ENCODE measurements around the gene ERGIC1.

Gene ERGIC1

DNA sequence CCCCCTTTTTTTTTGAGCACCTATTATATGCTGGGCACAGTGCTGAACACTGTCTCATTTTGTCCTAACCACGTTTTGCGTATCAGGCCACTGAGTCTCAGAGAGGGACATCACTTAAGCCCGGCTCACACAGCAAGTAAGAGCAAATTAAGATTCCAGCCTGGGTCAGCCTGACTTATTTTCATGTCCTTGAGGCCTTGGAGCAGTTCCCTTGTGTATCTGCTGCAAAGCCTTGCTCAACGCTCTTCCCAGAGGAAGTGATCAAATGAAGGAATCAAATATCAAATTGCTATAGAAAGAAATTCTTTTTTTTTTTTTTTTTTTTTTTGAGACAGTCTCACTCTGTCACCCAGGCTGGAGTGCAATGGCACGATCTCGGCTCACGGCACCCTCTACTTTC, 30.7 kb downstream of the ERGIC1 start:
- no peak for DNase-seq (ENCODE audit: low spot score)

GRCh38 chr5:172866378-172866777, 32.3 kb downstream of the ERGIC1 start:
- no peak for DNase-seq (ENCODE audit: low spot score)

GRCh38 chr5:172866802-172867748, 33.0 kb downstream of the ERGIC1 start:
- DNase-seq (ENCODE audit: low spot score): peak; percentile 46

GRCh38 chr5:172867761-172868435, 33.8 kb downstream of the ERGIC1 start:
- no peak for DNase-seq (ENCODE audit: low spot score)

GRCh38 chr5:172868436-172868923, 34.4 kb downstream of the ERGIC1 start:
- no peak for DNase-seq (ENCODE audit: low spot score)

- no peak for DNase-seq (ENCODE audit: low spot score)
Observed at GRCh38 chr5:172868924-172869591, 35.0 kb downstream of the ERGIC1 start.

DNA sequence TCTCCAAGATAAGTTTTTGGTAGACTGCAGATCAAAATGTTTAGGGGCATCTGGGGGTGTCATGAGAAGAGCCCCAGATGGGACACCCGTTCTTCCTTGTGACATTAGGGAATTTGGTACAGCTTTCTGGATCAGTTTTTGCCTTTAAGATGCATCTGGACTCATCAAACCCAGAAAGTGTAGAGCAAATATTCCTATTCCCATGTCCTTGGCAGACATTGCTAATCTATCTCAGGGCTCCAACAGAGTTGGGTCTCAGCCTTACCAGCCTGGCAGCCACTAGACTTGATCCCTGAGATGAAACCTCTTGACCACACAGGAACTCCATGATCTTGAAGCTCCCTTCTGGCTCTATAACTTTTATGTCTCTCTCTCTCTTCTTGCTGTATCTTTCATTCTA, 35.6 kb downstream of the ERGIC1 start:
- no peak for DNase-seq (ENCODE audit: low spot score)

GRCh38 chr5:172870291-172870714, 36.3 kb downstream of the ERGIC1 start:
- DNase-seq (ENCODE audit: low spot score): no peak

- DNase-seq (ENCODE audit: low spot score): no peak
Observed at GRCh38 chr5:172870715-172871461, 36.8 kb downstream of the ERGIC1 start.

GRCh38 chr5:172871536-172871935, 37.5 kb downstream of the ERGIC1 start:
- DNase-seq (ENCODE audit: low spot score): no peak

DNA sequence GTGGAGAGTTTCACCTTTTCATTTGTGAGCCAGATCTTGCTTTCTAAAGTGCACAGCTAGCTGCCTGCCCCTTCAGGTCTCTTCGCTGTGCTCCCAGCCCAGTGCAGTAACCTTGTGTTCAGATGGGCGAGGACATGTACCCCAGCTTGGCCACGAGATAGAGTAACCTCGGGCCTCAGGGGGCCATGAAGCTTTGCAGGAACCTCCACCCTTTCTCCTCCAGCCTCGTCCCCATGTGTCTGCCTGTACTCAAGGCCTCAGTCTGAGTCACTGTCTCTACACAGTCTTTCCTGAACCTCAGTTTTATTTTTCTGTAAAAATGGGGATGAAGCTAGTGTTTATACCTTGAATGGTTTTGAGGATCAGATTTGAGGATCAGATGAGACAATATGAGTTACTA, 37.9 kb downstream of the ERGIC1 start:
- no peak for DNase-seq (ENCODE audit: low spot score)

DNA sequence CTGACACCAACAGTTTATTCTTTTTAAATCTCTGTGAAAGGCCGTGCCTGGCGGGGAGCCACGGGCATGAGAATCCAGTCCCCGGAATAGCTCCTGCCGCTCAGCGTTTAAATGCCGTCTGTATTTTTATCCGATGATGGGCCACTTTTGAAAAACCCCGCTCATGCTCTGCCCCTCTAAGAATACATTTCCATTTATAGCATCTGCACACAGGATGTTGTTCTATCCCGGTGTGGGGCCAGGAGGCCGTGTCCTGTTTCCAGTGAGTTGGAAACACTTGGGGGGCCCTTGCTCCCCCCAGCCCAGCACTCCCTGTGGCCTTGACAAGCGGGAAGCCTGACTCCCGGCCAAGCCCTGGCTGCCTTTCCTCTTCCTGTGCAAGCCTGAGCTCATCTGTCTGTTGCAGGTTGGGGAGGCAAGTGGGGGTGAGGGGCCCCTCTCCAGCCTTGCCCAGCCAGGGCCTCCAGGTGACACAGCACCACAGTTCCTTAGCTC, 39.0 kb downstream of the ERGIC1 start:
- no peak for DNase-seq (ENCODE audit: low spot score)

- DNase-seq (ENCODE audit: low spot score): no peak
Observed at GRCh38 chr5:172873513-172873912, 39.5 kb downstream of the ERGIC1 start.

DNA sequence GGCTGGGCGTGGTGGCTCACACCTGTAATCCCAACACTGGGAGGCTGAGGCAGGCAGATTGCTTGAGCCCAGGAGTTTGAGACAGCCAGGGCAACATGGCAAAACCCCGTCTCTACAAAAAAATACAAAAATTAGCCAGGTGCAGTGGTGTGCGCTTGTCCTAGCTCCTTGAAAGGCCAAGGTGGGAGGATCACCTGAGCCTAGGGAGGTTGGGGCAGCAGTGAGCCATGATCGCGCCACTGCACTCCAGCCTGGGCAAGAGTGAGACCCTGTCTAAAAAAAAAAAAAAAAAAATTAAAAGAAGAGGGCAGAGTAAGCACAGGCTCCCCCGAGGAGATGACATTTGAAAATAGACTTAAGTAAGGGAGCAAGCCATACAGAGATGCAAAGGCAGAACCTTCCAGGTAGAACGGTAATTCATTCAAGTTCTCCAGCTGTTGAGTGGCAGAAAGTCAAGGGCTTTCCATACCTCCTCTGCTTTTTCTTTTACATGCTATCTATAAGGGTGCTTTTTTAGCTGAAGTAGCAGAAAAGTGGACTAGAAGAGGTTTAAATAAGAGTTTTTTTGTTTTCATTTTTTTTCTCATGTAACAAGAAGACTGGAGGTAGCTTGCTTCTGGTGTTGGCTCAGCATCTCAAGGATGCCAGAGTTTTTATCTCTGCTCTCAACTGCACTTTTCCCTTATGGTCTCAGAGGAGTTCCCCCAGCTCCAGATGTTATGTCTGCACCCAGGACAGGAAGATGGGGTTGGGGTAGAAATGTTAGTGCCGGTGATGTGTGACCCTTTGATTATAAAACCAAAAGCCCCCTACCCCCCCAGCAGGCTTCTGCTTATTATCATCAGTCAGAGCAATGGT, 40.8 kb downstream of the ERGIC1 start:
- DNase-seq (ENCODE audit: low spot score): no peak

GRCh38 chr5:172875505-172876279, 41.6 kb downstream of the ERGIC1 start:
- DNase-seq (ENCODE audit: low spot score): no peak

DNA sequence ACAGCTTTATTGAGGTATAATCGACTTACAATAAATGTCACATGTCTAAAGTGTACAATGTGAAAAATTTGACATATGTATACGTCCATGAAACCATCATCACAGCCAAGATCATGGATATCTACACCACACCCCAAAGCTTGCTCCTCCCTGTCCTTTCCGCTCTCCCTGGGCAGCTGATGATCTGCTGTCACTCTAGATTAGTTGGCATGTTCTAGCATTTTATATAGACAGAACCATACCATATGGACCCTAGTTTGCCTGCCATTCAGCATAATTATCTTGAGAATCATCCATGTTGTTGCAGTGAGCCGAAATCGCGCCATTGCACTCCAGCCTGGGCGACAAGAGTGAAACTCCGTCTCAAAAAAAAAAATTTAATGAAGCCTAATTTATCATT, 42.5 kb downstream of the ERGIC1 start:
- no peak for DNase-seq (ENCODE audit: low spot score)

GRCh38 chr5:172877466-172878260, 43.6 kb downstream of the ERGIC1 start:
- no peak for DNase-seq (ENCODE audit: low spot score)

DNA sequence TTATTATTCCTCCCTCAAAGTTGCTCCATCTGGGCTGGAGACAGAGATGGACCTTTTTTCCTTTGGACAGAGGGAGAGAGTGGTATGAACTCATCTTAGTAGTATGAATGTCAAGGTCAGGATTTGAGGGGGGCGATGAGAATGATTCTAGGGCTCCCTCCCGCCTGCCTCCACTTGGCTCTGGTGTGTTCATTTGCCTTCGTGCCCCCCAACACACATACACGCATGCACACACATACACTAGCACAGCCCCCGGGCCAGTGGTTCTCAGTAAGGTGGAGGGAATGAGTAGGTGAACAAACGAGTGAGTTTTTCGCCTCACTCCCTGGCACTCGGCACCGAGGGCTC, 44.5 kb downstream of the ERGIC1 start:
- DNase-seq (ENCODE audit: low spot score): no peak
